NCI-H1436 treated with DMSO at 0.1 percent for 48 hours (cell line): ENCODE data around the gene EPB41.
"Not testable (repeated sequence)": the region's sequence is repeated elsewhere in the genome, so short reads cannot be mapped to it uniquely, and the experiment has no call there.

ENCODE experiments used
- DNase-seq: peaks from one replicate; lab custom pipeline; 2025; lab: John Stamatoyannopoulos, UW

The EPB41 gene

DNA sequence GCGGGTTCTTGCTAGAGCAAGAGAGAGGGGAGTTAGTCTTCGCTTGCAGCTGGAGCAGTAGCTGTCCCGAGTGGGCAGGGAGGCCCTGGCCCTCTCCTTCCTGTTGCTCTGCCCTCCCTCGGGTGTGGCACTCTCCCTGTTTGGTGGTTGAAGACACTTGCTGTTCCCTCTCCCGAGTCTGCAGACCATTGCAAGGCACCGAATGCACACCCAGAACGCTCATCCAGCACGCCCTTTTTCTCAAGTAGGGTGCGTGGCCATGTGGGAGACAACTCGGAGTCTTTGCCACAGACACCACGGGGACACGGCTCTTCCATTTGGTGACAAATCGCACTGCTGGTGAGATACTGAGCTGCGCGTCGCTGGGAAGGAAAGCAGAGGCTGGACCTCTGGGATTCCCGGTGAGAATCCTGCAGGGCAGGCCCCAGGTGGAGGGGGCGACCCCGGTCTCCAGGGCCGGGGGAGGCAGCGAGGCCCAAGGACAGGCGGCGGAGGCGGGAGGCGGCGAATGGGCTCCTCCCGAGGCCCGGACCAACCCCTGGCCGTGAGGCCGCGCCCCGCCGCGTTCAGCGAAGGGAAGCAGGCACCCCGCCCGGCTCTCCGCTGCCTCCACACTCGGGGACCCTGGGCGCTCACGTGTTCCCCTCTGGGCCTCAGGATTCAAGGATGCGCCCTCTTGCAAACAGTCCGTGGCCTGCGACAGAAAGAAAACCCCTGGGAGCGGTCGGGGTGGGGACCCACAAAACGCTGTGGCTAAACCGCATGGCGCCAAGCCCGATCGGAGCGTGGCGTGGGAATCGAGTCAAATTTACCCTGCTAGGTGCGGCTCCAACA, 219.7 kb downstream of the EPB41 start:
- no peak for DNase-seq

- DNase-seq, result no peak
These were observed 220.3 kb downstream of the EPB41 start for GRCh38 chr1:29134695-29135028.

GRCh38 chr1:29136391-29136915, 222.1 kb downstream of the EPB41 start:
- no peak for DNase-seq

- no peak for DNase-seq
These were observed 228.3 kb downstream of the EPB41 start for GRCh38 chr1:29142714-29143113.

- DNase-seq, result no peak
These were observed 229.8 kb downstream of the EPB41 start for GRCh38 chr1:29144178-29144577.

DNA sequence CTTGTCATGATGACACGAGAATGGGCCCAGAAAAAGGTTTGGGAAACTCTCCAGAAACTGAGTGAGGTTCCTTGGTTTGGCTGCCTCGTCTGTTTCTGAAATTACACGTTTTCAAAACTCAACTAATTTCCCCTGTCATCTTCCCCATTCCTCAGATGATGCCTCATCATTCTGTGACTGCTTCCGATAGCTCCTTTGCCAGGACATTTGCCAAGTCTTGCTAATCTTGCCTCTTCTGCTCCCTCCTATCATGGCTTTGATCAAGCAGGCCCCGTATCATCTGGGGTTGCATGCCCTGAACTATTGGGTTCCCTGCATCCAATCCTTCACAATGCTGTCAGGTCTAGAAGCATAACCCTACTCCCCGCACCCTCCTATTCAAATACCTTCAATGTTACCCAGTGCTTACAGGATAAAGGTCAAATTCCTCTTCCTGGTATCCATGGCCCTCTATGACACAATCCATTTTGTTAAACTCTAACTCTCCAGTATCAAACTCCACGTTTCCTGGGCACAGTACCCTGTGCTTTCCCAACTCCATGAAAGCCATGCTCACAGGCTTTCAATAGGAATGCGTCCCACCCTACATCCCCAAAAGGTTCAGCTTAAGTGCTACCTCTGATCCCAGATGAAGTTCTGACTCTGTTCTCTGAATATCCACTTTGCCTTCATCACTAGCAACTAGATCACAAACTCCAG, 231.5 kb downstream of the EPB41 start:
- DNase-seq, result no peak

GRCh38 chr1:29148656-29149491, 234.5 kb downstream of the EPB41 start:
- DNase-seq, result no peak

- DNase-seq, result not testable (repeated sequence)
These were observed 236.0 kb downstream of the EPB41 start for GRCh38 chr1:29150346-29150745.

DNA sequence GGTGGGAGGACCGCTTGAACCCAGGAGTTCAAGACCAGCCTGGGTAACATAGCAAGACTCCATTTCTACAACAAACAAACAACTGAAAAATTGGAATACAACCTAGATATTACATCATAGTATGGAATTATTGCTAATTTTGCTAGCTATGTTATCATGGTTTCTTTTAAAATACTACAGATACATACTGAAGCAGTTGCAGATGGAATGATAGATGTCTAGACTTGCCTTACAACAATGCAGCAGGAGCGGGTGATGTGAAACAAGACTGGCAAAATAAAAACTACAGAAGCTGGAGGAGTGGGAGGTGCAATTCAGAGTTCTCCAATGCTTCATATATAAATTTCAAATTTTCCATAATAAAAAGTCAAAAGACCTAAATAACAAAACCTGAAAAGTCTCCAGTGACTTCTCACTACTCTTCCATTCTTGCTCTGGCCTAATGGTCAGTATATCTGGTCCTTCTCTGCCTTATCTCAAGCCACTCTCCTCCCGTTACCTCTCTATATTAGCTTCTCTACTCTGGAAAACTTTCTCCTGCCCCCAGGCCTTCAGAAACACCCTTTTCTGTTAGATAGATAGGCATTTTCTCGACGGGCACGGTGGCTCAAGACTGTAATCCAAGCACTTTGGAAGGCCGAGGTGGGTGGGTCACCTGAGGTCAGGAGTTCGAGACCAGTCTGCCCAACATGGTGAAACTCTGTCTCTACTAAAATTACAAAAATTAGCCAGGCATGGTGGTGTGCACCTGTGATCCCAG, 237.9 kb downstream of the EPB41 start:
- no peak for DNase-seq

GRCh38 chr1:29156543-29157268, 242.3 kb downstream of the EPB41 start:
- no peak for DNase-seq

DNA sequence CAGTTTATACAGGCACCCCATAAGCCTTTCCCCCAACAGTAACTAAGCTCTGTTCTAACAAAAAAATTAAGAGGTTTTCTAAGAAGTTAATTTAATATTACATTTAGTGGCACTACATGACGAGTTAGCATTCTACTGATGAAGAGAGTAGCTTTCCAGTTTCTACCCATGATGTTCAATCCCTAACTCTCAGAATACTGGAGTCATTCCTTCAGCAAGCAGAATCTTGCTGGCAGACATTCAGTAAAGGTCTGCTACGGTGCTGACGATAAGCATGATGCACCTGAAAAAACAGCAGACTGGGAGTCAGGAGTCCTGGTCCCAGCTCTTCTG, 242.9 kb downstream of the EPB41 start:
- no peak for DNase-seq

DNA sequence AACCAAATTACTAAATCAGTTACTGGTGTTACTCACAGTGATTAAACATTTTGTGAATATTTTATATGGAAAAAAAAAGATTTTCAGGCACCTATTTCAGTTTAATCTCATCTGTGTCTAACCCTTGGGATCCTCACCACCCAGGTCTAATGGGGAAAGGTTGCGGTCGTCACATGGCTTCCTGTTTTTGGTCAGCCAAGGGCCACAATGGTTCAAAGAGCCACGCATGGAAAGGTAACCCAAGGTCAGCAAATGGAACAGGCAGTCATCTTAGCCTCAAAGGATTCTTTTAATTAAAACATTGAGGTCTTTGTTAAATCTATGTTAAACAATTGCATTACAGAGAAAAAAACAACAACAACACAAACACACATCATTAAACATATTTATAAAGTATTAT, 245.4 kb downstream of the EPB41 start:
- DNase-seq, result no peak

DNA sequence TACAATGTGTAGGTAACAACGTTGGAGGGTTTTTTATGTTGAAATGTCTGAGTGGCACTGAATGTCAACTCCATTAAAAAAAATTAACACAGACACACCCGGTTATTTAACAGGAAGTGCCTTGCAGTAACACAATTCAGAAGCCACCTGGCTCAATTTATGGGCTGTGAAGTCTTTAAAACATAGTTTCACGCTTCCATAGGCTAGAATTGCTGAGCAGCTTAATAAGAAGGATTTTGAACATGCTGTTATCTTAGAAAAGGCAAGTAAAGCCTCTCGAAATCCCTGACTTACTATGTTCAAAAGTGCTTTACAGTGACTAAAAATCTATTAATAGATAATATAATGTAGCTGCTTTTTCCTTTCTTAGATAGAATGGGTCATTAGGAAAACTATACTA, 247.7 kb downstream of the EPB41 start:
- peak; percentile 16 for DNase-seq

DNA sequence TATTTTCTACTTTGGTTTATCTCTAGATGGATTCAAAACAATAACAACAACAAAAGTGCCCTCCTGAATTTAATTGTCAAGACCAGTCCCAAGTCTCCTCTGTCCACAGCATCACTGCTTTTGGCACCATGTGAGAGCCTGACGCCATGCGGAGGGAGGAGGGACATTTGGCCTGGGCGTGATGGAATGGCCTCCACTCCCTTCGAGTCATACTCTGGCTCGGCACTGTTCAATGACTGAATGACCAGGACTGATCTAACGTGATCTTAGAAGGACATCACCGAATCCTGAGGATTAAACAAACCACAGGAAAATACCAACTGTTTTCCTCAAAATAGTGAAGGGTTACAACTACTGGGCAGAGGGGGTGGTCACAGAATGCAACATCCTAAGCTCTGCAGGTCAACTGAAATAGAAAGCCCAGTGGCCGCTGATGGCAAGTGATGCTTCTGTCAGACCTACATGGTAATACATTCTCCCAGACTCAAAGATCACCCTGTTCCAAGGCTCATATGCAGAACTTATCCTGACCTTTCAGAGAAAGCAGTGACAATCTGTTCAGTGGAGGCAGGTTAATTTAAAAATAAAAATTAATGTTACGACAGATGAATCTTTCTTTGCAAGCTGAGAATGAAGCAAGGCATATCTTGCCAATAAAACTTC, 248.2 kb downstream of the EPB41 start:
- DNase-seq, result no peak

- DNase-seq, result no peak
These were observed 250.2 kb downstream of the EPB41 start for GRCh38 chr1:29164588-29164987.

DNA sequence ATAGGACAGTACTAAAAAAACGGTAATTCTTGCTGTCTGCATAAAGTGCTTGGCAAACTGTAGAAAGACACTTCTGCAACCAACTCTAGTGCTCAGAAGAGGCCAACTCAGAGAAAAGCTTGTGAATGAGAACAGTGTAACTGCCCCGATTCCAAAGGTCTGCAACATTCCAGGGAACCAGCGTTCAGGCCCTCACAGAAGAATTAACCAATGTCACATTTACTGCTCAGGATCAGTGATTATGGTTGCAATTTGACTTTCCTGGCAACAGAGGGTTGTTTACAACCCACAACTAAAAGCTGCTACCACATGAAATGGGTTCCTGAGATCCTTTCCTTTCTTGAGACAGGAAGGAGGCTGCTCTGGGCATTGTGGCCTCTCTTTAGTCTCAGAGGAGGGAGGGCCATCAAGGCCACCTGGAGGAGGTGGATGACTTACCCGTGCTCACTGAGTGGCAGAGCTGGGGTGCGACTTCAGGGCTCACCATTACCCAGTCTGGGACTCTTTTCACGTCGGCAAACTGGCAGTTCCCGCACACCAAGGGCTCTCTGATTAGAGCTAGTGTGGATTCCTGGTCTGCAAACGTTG, 252.0 kb downstream of the EPB41 start:
- DNase-seq, result no peak

DNA sequence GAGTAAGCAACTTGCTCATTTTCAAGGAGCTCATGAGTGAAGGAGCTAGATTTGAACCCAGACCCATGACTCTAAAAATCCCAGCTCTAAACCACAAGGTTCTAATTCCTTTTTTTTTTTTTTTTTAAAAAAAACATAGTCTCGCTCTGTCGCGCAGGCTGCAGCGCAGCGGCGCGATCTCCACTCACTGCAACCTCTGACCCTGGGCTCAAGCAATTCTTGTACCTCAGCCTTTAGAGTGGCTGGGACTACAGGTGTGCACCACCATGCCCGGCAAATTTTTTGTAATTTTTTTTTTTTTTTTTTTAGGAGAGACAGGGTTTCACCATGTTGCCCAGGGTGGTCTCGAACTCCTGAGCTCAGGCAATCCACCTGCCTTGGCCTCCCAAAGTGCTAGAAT, 253.5 kb downstream of the EPB41 start:
- no peak for DNase-seq
